HuH-7 (cell line): Measurements from ENCODE around the gene FMN2.
"Not testable (repeated sequence)": the region's sequence is repeated elsewhere in the genome, so short reads cannot be mapped to it uniquely, and the experiment has no call there.

Source experiments
- DNase-seq: peaks from one replicate; pipeline ENCODE4 v3.0.0; 2011; ENCODE audit warnings: low spot score

Gene FMN2

DNA sequence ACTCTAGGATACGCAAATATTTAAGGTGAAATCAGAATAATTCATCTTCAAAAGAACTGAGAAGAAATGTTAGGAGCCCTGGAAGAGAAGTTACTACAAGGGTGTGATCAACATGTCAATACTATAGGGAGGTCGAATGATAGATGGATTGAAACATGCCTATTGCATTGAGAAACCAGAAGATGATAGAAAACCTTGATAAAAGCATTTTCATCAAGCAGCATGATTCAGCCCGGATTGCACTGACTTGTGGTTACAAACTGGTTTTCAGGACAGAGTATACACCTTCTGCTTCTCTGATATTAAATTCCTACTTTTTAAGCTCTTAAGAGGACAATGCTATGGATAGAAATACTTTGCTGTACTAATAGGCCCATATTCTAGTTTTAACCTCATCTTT lies 164.2 kb downstream of the FMN2 start:
- DNase-seq: no peak

DNA sequence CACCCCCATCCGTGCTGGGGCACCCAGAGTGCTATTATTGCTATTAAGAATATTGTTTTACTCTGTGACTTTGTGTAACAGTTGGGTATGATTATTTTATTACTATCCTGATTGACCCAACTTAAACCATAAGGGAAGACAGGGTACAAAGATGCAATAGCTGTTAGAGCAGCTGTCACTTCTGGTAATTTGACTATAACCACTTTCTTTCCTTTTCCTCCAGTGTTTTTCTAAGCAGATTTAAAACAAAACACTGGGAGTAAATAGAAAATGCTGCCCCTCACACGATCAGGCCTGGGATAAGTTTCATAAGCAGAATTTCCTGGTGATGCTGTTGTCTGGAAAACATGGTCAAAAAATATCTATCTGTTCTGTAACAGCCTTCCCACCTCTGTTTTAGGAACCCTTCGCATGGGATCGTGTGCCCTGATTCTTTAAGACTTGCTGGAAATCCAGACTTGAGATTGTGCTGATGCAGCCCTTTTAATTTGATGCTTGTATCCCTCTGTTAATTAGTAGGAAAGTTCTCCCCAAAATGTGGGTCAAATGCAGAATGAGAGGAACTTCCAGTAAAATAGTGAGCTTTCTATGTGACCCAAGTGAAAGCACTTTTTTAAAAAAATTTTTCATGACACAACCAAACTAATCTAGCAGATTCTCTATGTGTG lies 165.3 kb downstream of the FMN2 start:
- no peak for DNase-seq

DNA sequence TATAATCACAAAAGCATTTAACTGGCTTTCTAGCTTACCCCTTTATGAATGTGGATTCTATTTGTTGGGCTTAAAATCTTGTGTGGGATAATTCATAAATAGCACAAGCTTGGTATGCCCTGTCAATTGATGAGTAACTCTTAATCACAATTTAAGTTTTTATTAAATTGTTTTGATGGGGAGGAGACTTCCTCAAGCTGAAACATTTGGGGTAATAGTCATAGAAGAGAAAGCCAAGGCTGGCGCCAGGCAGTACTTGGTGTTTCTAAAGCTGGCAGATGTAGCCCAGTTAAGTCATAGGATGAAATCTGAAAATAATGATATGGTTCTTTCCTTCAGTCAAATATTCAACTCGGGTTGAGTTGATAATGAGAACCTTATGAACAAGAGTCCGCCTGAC lies 167.2 kb downstream of the FMN2 start:
- DNase-seq: no peak

DNA sequence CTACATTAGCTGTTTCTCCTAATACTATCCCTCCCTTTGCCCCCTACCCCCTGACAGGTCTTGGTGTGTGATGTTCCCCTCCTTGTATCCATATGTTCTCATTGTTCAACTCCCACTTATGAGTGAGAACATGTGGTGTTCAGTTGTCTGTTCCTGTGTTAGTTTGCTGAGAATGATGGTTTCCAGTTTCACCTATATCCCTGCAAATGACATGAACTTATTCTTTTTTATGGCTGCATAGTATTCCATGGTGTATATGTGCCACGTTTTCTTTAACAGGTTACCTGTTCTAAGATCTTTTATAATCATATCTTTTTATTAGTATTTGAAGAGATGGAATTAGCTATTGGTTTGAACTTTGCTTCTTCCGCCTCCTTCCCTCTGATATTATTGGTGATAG lies 172.8 kb downstream of the FMN2 start:
- DNase-seq: not testable (repeated sequence)

DNA sequence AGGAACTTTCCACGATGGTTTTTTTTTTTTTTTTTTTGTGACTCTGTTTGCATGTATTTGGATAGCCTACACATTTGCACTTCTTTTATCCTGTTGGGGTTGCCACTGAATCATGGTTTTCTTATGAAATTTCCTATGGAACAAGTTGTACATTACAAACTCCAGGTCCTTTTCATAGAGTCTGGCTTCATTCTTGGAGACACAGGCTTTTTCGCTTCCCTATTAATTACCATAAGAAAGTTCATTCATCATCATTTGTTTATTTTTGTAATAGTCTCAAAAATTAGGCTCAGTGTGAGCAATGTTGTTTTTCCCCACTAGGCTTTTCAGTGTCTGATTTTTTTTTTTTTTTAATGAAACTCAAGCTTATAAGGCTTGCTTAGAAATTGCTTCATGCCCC lies 179.4 kb downstream of the FMN2 start:
- DNase-seq: no peak

DNA sequence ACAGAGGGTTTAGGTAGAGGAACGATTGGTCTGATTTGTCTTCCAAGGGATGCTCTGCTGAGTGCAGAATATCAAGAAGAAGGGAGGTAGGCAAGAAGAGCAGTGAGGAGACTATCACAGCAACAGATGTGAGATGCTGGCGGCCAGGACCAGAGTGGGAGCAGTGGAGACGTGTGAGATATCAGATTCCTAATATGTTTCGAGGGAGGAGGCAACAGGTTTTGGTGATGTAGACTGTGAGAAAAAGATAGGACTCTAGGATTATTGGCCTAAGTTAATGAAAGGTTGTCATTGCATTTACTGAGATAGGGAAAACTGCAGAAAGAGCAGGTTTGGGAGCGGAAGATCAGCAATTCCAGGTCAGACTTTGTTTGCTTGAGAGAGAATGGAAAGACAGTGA lies 182.9 kb downstream of the FMN2 start:
- no peak for DNase-seq

DNA sequence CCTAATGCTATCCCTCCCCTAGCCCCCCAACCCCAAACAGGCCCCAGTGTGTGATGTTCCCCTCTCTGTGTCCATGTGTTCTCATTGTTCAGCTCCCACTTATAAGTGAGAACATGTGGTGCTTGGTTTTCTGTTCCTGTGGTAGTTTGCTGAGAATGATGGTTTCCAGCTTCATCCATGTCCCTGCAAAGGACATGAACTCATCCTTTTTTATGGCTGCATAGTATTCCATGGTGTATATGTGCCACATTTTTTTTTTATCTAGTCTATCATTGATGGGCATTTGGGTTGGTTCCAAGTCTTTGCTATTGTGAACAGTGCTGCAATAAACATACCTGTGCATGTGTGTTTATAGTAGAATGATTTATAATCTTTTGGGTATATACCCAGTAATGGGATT lies 183.5 kb downstream of the FMN2 start:
- not testable (repeated sequence) for DNase-seq

DNA sequence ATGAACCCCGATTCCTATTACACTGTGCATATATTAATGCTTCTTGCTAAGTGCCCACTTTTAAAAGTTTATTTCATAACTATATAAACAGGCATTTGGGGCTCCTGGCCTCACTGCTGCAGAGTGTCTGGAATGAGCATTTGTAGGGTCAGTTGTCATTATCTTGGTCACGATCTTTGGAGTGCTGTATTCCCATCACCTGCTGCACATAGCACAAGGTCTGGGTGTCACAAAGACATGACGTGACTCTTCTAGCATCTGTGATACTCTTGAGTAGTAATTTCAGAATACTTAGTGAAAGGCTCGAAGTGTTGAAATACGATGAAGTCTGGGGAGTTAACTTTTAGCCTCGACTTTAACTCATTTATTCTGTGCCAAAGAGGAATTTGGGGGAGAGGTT lies 186.4 kb downstream of the FMN2 start:
- DNase-seq: no peak

DNA sequence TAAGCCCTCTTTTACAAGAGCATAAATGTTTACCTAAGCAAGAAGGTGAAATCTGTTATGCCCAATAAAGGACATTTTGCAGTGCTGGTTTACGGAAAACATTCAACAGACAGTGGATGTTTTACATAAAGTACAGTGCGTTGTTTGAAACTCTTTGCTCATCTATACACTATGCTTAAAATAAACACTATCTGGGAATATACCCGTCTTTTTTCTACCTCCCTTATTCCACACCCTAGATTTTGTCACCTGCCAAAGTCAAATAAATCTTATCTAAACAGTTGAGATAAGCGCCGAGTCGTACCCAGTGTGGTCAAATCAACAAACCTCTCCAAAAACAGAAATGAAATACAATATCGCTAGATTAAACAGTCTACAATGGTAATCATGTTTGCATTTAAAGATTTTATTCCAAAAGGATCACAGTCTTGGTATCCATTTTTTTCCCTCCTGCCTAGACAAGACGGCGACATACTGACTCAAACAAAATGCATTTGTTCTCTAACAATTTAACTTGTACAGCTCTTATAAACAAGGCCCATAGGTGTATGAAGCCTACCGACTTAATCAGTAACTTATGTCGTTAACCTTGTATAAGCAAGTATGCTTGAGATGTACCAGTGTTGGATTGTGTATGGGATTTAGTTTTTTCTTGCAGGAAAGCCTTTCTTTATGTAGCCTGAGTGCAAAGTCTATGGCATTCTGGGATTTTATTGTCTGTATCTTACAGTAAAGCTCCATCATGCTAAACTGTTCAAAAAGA lies 189.1 kb downstream of the FMN2 start:
- no peak for DNase-seq

DNA sequence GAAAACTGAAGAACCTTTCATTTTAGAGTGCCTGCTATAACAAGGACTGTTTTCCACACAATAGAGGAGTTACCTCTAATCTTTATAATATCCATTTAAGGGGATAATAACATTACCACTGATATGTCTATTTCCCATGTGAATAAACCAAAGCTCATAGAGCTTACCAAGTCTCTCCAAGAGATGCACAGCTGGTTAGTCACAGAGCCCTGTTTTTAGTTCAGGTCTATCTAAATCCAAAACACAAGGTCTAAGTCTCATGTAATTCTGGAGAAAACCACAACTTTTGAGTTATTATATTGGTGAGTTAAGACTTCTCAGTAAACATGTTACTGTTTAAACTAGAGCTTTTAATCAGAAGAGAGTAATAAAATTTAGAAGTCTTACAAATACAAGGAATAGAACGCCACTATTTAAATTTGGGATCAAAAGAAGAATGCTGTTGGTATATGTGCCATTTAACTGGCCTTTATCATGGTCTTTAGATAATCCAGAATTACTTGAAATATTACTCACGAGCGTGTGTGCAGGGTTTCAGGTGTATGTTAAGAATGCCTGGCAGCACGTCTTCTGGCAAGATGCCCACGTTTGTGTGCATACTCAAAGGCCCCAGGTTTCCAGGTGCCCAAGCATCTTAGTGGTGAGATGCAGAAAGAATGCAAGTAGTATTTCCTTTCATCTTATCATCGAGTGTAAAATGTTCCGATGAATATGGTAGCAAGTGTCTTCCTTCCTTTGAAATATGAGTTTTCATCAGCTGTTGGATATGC lies 190.6 kb downstream of the FMN2 start:
- DNase-seq: no peak

DNA sequence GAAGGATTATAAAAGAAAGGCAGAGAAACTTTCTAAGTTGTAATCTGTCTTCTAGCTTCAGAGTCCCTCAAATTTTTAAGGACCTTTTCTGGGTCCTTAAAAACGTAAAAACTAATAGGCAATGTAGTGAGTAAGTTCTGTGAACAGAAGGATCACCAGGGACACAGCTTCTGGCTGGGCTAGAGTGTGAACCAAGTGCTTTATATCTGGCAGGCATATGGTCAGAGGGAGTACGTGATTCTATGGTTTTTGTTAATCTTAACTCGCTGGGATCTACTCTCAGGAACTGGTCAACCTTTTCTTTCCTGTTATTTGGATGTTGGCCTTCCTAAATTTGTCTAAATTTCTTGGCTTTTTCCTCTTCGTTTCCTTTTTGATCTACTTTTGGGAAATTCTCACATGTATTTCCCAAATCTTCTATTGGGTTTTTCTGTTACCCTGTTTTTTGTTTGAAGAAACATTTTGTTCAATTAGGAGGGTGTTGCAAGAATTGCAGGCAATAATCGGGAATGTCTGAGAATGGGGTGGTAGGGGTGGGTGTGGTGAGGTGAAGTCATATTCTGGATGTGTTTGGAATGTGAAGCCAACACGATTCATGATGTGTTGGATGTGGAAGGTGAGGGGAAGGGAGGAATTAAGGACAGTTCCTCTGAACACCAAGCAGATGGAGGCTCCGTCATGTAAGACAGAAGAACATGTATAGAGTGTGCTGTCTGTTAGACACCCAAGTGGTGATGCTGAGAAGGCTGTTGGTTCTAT lies 193.2 kb downstream of the FMN2 start:
- no peak for DNase-seq

DNA sequence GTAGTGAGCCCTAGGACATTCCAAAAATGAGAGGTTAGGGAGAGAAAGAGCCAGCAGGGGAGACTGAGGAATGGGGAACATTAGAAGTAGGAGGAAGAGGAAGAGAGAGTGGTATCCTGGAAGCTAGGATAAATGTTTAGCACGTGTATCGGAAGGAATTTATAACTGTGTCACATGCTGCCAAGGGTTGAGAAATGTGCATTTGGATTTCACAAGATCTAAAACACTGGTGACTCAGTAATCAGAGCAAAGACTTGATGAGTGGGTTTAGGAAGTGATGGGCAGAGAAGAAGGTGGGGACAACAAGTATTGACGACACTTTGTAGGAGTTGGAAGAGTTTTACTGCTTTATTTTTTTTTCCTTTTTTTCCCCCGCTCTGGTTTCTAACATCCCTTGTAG lies 193.9 kb downstream of the FMN2 start:
- DNase-seq: no peak

DNA sequence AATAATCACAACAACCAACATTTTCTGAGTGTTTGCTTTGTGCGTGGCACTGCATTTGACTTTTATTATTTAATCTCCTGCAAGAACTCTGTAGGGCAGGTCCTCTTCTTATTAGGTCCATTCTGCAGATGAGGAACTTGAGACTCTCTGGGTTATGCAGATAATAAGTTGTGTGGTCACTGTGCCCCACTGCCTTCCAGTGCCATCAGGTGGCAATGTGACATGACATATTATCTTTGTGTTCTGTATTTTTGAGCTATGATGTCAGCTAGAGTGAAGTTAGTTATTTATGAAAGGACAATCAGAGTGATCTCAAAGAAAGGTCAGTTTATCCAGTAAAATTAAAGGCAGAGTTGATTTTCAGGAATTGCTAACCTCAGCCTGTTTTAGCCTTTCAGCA lies 196.0 kb downstream of the FMN2 start:
- no peak for DNase-seq

DNA sequence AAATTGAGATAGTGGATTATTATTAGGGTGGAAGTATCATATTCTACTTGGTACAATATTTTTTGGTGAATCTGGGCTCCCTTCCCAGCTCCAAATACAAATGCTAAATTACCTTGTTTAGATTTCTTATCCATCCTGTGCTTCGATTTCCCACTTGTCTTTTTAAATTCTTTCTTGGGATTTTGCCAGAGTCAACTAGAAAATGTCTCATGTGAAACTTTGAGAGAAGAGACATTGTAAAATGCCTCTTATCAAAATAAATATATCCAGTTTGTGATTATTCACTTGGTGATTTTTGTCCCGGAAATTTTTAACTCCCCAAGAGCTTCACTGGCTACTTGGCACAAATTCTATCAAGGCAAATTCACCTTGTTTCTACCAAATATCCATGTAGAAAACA lies 202.0 kb downstream of the FMN2 start:
- DNase-seq: no peak

DNA sequence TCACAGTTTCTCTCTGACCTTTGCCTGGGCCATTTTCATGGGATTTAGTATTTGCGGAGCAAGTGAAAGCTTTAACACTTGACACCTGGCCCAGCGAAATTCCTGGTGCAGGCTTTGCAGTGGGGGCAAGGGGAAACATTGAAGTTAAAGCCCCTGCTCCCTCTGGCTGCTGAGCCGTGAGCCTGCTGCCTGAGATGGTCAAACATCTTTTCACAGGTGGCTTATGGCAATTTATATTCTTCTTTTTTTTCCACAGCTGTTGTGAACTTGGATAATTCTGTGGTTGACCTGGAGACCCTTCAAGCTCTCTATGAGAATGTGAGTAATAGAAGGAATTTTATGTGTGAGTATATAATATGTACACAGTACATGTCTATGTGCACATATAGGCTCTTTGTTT lies 202.9 kb downstream of the FMN2 start:
- DNase-seq: no peak

DNA sequence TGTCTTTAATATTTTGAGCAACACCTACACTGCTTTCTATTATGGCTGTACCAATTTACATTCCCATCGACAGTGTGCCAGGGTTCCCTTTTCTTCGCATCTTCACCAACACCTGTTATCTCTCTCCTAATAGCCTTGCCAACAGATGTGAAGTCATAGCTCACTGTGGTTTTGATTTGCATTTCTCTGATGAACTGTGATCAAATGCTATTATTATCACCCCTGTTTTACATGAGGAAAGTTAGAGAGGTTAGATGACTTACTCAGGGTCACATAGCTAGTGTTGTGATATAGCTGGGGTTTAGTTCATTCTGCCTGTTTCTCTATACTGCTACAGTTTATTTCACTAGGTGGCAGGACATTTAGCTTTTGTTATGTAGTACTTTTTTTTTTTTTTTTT lies 204.1 kb downstream of the FMN2 start:
- no peak for DNase-seq

DNA sequence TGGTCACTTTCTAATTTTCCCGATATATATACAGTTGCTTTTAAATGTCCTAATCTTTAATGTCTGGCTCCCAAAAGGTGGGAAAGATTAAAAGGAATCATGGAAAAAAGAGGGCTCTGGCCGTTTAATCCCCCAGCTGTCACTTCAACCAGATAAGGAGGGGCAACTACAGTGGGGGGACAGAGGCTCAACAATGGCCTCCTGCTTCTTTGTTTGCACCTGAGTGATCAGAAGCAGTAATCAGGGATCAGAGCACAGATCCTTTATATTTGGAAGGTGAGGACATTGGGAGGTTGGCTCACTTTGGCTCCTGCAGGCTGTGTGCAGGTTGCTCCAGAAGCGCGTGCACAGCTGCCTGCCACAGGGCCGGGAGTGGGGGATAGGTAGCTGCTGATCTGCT lies 212.8 kb downstream of the FMN2 start:
- no peak for DNase-seq

DNA sequence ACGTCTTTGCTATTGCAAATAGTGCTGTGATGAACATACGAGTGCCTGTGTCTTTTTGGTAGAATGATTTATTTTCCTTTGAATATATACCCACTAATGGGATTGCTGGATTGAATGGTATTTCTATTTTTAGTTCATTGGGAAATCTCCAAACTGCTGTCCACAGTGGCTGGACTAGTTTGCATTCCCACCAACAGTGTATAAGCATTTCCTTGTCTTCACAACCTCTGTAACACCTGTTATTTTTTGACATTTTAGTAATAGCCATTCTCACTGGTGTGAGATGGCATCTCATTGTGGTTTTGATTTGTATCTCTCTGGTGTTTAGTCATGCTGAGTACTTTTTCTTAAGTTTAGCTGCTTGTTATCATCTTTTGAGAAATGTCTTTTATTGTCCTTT lies 215.0 kb downstream of the FMN2 start:
- DNase-seq: no peak

DNA sequence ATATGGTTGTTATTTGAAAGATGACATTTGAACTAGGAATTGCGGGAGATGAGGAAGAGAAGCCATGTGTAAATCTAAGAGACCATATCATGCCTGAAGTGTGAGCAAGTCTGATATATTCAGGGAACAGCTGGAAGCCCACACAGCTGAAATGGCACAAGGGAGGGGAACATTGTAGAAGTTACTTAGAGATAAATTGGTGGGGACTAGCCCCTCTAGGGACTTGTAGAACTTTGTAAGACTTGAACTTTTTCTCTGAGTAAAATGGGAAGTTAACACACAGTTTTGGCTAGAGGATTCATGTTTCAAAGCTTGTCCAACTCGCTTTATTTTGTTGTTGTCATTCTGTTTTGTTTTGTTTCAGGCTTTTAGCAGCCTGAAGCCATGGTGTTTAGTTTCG lies 216.4 kb downstream of the FMN2 start:
- no peak for DNase-seq

DNA sequence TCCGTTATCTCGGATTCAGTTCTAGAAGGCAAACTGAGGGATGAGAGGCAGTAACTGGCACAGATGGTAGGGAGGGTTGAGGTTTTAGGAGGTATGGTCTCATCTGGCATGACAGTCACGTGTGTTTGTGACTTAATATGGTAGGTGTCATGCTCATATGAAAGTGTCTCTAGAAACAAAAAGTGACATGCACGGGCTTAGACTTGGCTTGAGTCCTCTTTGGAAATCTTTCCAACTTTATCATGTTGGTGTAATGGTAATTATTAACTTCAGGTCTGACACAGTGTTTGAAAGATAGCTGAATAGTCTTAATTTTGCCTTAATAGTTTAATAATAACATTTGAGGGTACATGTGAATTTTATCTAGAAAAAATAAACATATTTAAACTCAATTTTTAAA lies 218.1 kb downstream of the FMN2 start:
- DNase-seq: no peak

DNA sequence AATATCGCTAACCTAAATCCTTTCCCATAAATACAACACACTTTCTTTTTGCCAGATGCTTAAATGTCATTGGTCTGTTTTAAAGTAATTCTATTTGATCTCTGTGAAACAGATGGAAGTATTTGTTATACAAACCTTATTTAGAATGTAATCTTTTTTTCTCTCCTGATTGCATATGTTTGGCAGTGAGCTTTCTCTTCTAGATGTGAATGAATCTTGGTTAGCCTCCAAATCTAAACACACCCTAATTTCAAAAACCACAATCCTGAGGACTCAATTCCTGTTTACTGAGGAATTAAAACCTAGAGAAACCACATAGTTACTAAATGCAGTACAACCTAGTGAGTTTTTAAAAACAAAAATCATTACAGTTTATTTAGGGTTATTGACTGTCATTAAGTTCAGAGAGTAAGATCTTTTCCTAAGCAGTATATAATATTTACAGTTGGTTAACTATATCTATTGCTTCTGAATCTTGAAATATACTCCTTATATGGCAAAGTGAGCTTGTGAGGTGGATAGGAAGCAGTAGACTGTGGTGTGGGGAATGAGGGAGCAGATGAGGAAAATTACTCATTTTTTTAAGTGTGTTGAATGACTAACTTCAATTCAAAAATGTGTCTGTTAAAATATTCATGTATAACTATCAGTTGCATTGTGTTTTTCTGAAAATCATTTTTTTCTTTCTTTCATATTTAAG lies 218.7 kb downstream of the FMN2 start:
- DNase-seq: no peak

DNA sequence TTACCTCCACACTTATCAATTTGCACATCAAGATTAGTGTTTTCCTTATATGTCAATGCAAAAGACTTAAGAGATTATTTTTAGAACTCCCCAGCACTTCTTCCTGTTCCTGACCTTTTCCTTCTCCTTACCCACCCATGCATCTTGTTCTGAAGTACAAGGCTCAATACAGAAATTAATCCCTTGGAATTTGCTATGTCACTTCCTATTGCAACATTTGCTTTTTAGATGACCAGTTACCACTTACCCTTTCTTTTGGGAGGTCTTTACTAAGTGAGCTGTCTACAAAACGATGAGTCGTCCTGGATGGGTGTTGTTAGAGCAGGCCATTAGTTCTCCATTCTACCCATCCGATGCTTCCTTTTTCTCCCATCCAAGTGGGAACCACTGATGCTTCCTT lies 221.2 kb downstream of the FMN2 start:
- no peak for DNase-seq
